Panc1 (cell line): Measurements from ENCODE around the gene TTC13. TPM values are rescaled to one million over a fixed set of nuclear protein-coding genes. Genes with fewer than 3 reads are reported as not detected.

Experiments used
- ATAC-seq: fragments of 200-7000 bp; cut with Tn5 transposase; 2 replicates; pipeline ENCODE4 v1.9.1; 2020; ENCODE audit warnings: mild to moderate bottlenecking, moderate library complexity
- BruUV-seq: library from RNA; stranded (reverse); fragments of 400-500 nt; replicated peaks from 2 replicates; lab custom pipeline; 2021; lab: Mats Ljungman, UMichigan
- CTCF ChIA-PET: fragments of 300-600 bp; sonication (Branson Sonifier 250); formaldehyde crosslinking; loops from one replicate; lab custom pipeline; 2022; ENCODE audit warnings: antibody characterized with exemption; lab: Charles Lee
- POLR2A ChIA-PET: fragments of 300-600 bp; sonication (Branson Sonifier 250); formaldehyde crosslinking; loops from one replicate; lab custom pipeline; 2022; ENCODE audit warnings: antibody characterized with exemption; lab: Charles Lee
- DNase-seq: peaks from one replicate; pipeline ENCODE4 v3.0.0-alpha.2; 2010; ENCODE audit warnings: low read depth, low spot score
- H3K27ac ChIP-seq: 2 replicates; pipeline ENCODE4 v1.5.1; 2011; ENCODE audit warnings: mild to moderate bottlenecking, low read length, inconsistent platforms
- H3K27me3 ChIP-seq: fragments of 200-500 bp; sonication (Bioruptor generic); 2 replicates; pipeline ENCODE4 v1.6.0; 2014; ENCODE audit warnings: low read length, inconsistent platforms; ENCODE audit not compliant: control insufficient read depth, insufficient read depth
- H3K36me3 ChIP-seq: fragments of 200-500 bp; sonication (Bioruptor generic); 2 replicates; pipeline ENCODE4 v1.5.1; 2014; ENCODE audit warnings: inconsistent platforms, mild to moderate bottlenecking, low read length, moderate library complexity; ENCODE audit not compliant: control insufficient read depth, insufficient read depth
- H3K4me1 ChIP-seq: 2 replicates; pipeline ENCODE4 v1.5.1; 2011; ENCODE audit warnings: inconsistent platforms, mild to moderate bottlenecking, low read length, moderate library complexity; ENCODE audit not compliant: control insufficient read depth, insufficient read depth
- H3K4me3 ChIP-seq, 2 experiments: 2 replicates each; pipeline ENCODE4 v1.5.1; 2011 to 2012; ENCODE audit warnings: low read depth in 2 of 2, low read length in 2 of 2, mild to moderate bottlenecking in 2 of 2, inconsistent platforms in 1 of 2, moderate library complexity in 1 of 2
- H3K9me3 ChIP-seq: fragments of 200-500 bp; sonication (Bioruptor generic); 2 replicates; pipeline ENCODE4 v1.5.1; 2014; ENCODE audit warnings: low read depth, mild to moderate bottlenecking, inconsistent platforms, low read length, moderate library complexity; ENCODE audit not compliant: control insufficient read depth, insufficient read depth
- POLR2AphosphoS5 ChIP-seq: IDR thresholded peaks from 2 replicates; pipeline ENCODE4 v1.6.1; 2012; ENCODE audit warnings: mild to moderate bottlenecking, low read depth, low read length, moderate library complexity
- SIN3A ChIP-seq: IDR thresholded peaks from 2 replicates; pipeline ENCODE4 v1.6.1; 2012; ENCODE audit warnings: low read depth, mild to moderate bottlenecking, low read length, moderate library complexity, borderline replicate concordance; ENCODE audit not compliant: insufficient read depth
- TCF7L2 ChIP-seq: IDR thresholded peaks from 2 replicates; pipeline ENCODE4 v1.6.1; 2011; ENCODE audit warnings: mild to moderate bottlenecking, low read depth, low read length, inconsistent platforms
- in situ Hi-C: cut with HindIII; loops from 2 replicates; pipeline ENCODE4 v1.10.0; 2016; ENCODE audit warnings: low sequenced_read_pairs, low pct_unique_long_range_greater_than_20kb
- intact Hi-C: fragments of 100-400 bp; cut with micrococcal nuclease; formaldehyde crosslinking; loops from one replicate; pipeline ENCODE4 v1.10.0; 2022; ENCODE audit not compliant: unreplicated experiment
- total RNA-seq: library from RNA; stranded (reverse); gene quantifications from one replicate; pipeline ENCODE4 v1.2.1, GENCODE V29; 2021; ENCODE audit not compliant: unreplicated experiment
- TF ChIP-seq, protein P1 (sequence below): fragments of 450-650 bp; IDR thresholded peaks from 2 replicates; pipeline ENCODE4 v1.5.1; 2017; ENCODE audit warnings: mild to moderate bottlenecking
- TF ChIP-seq, protein P2 (sequence below), 2 experiments: IDR thresholded peaks; 2 replicates each; pipeline ENCODE4 v1.6.1; 2011 to 2012; ENCODE audit warnings: low read depth in 2 of 2, control low read depth in 1 of 2, low read length in 1 of 2, mild to moderate bottlenecking in 1 of 2, moderate library complexity in 1 of 2; ENCODE audit not compliant: insufficient read depth in 1 of 2

The TTC13 gene
- total RNA-seq, 1 experiment from 2014 or later, result 19.0 TPM

DNA sequence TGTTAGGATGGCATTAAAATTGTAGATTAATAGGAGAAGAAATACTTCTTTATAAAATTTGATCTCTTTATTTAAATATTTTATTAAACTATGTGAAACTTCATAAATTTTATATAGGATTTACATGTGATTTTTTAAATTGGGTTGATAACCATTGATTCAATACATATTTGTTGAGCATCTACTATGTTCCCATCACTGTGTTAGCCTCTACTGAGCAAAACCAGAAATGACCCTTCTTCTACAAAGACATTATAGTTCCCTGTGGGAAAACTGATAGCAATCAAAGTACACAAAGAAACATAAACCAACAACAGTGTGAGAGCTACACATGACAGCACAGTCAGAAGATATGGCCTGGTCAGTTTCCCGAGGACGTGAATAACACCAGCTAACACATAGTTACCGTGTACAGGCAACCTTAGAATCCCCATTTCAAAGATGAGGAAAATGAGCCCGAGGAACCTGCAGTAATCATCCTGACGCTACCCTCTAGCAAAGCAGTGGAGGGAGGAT is 12.2 kb downstream of the TTC13 start:
- Histone ChIP-seq H3K9me3 (no peaks in the 10 kb centered on the region), H3K27ac (no peak overlapping the region), H3K36me3 (no peaks in the 10 kb centered on the region), H3K4me3 (no peak overlapping the region), H3K27me3 (no peaks in the 10 kb centered on the region), H3K4me1 (0 out of 2 replicates have a peak, but pooled peaks cover 4% of the 10 kb centered on the region)
- DNase-seq (no peak), ATAC-seq (no peak)
- TF ChIP-seq, protein P1, sequence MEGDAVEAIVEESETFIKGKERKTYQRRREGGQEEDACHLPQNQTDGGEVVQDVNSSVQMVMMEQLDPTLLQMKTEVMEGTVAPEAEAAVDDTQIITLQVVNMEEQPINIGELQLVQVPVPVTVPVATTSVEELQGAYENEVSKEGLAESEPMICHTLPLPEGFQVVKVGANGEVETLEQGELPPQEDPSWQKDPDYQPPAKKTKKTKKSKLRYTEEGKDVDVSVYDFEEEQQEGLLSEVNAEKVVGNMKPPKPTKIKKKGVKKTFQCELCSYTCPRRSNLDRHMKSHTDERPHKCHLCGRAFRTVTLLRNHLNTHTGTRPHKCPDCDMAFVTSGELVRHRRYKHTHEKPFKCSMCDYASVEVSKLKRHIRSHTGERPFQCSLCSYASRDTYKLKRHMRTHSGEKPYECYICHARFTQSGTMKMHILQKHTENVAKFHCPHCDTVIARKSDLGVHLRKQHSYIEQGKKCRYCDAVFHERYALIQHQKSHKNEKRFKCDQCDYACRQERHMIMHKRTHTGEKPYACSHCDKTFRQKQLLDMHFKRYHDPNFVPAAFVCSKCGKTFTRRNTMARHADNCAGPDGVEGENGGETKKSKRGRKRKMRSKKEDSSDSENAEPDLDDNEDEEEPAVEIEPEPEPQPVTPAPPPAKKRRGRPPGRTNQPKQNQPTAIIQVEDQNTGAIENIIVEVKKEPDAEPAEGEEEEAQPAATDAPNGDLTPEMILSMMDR, result no peak
- no peak for TF ChIP-seq POLR2AphosphoS5
- TF ChIP-seq, protein P2, sequence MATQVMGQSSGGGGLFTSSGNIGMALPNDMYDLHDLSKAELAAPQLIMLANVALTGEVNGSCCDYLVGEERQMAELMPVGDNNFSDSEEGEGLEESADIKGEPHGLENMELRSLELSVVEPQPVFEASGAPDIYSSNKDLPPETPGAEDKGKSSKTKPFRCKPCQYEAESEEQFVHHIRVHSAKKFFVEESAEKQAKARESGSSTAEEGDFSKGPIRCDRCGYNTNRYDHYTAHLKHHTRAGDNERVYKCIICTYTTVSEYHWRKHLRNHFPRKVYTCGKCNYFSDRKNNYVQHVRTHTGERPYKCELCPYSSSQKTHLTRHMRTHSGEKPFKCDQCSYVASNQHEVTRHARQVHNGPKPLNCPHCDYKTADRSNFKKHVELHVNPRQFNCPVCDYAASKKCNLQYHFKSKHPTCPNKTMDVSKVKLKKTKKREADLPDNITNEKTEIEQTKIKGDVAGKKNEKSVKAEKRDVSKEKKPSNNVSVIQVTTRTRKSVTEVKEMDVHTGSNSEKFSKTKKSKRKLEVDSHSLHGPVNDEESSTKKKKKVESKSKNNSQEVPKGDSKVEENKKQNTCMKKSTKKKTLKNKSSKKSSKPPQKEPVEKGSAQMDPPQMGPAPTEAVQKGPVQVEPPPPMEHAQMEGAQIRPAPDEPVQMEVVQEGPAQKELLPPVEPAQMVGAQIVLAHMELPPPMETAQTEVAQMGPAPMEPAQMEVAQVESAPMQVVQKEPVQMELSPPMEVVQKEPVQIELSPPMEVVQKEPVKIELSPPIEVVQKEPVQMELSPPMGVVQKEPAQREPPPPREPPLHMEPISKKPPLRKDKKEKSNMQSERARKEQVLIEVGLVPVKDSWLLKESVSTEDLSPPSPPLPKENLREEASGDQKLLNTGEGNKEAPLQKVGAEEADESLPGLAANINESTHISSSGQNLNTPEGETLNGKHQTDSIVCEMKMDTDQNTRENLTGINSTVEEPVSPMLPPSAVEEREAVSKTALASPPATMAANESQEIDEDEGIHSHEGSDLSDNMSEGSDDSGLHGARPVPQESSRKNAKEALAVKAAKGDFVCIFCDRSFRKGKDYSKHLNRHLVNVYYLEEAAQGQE (IDR thresholded peaks at IDR 0.05; ENCODE audit: insufficient read depth in 1 of 2, low read depth in 2 of 2, low read length in 1 of 2), result no peak
- no peak for TF ChIP-seq SIN3A
- no peak for TF ChIP-seq TCF7L2
- POLR2A ChIA-PET, result no interaction called here
- intact Hi-C loops (no loop called here), in situ Hi-C loops (no loop called here)
- CTCF ChIA-PET, result no interaction called here
- BruUV-seq, result no TSS peak

DNA sequence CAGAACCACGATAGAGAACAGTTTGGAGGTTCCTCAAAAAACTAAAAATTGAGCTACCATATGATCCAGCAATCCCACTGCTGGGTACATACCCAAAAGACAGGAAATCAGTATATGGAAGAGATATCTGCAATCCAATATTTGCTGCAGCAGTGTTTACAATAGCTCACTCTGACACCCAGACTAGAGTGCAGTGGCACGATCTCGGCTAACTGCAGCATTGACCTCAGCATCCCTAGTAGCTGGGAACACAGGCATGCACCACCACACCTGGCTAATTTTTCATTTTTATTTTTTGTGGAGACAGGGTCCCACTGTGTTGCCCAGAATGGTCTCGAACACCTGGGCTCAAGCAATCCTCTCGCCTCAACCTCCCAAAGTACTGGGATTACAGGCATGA is 13.1 kb downstream of the TTC13 start:
- ChIA-PET CTCF (no interaction called here), POLR2A (no interaction called here)
- H3K4me1 ChIP-seq, result 0 out of 2 replicates have a peak, but pooled peaks cover 4% of the 10 kb centered on the region
- no TSS peak for BruUV-seq
- intact Hi-C loops, result no loop called here
- no peak overlapping the region for H3K27ac ChIP-seq
- DNase-seq (no peak), ATAC-seq (no peak)
- TF ChIP-seq POLR2AphosphoS5 (no peak), TCF7L2 (no peak), SIN3A (no peak)
- TF ChIP-seq, protein P2 (IDR thresholded peaks at IDR 0.05; ENCODE audit: insufficient read depth in 1 of 2, low read depth in 2 of 2, low read length in 1 of 2), result no peak
- TF ChIP-seq, protein P1, result no peak
- H3K4me3 ChIP-seq, result no peak overlapping the region
- no peaks in the 10 kb centered on the region for H3K9me3 ChIP-seq
- no peaks in the 10 kb centered on the region for H3K36me3 ChIP-seq
- no peaks in the 10 kb centered on the region for H3K27me3 ChIP-seq
- in situ Hi-C loops, result no loop called here
